Posterior cingulate gyrus (tissue), 11 donors: ENCODE data around the gene RAB5B.
"Not testable (repeated sequence)": the region's sequence is repeated elsewhere in the genome, so short reads cannot be mapped to it uniquely, and the experiment has no call there.

Experiments used
- DNase-seq, 10 donors: peaks; one replicate each; pipeline versions ENCODE4 v3.0.0 to v3.0.0-alpha.2; 2020 to 2021; ENCODE audit warnings: mixed read lengths in 3 of 10
- intact Hi-C: fragments of 100-400 bp; cut with DNase I; formaldehyde crosslinking; loops from one replicate; pipeline ENCODE4 v1.15.1; 2023

The RAB5B gene

GRCh38 chr12:56041552-56042429, 67.9 kb downstream of the RAB5B start, which contains the start of gene RPS26:
TSS of gene RPS26 (plus strand) at chr12:56041918. CDS start at chr12:56042167, 249 bp downstream.
- intact Hi-C loops = loop anchor here (1.0 to 5.0 kb wide), 4 partner anchors 41 to 299 kb away; partner anchors contain the start of genes ERBB3, GDF11, RPL41 and ZC3H10
- peak; percentile 80 to 98 (median 90) for DNase-seq

GRCh38 chr12:56042430-56042813, 68.5 kb downstream of the RAB5B start:
- not testable (repeated sequence) for DNase-seq
- intact Hi-C loops = loop anchor here (5.0 kb wide), 2 partner anchors 40 to 75 kb away; partner anchors contain the start of genes ERBB3, RPL41 and ZC3H10

- intact Hi-C loops = loop anchor here (5.0 kb wide), 2 partner anchors 39 to 74 kb away; partner anchors contain the start of genes ERBB3, RPL41 and ZC3H10
- no peak for DNase-seq
Observed at GRCh38 chr12:56042843-56043242, 69.0 kb downstream of the RAB5B start.
